HEK293 (cell line): Measurements from ENCODE around the gene IMMT.

Source experiments
- CTCF ChIA-PET: fragments of 350-600 bp; formaldehyde crosslinking; extraction: SDS; loops from one replicate; lab custom pipeline; 2021; ENCODE audit warnings: antibody characterized with exemption; lab: Yijun Ruan, JAX
- POLR2A ChIA-PET: fragments of 300-600 bp; formaldehyde crosslinking; extraction: SDS; loops from one replicate; lab custom pipeline; 2020; ENCODE audit warnings: antibody characterized with exemption, inconsistent platforms; lab: Yijun Ruan, JAX
- H3K27ac ChIP-seq: fragments of 200-500 bp; sonication (Bioruptor generic); 2 replicates; pipeline ENCODE4 v1.5.1; 2014; ENCODE audit warnings: low read depth, low read length, control low read depth, inconsistent platforms; ENCODE audit errors: extremely low read depth
- H3K36me3 ChIP-seq, 2 experiments: fragments of 200-500 bp in 1 of 2; sonication (Bioruptor generic) in 1 of 2; 1 replicate in 1 of 2; 2 replicates in 1 of 2; pipeline ENCODE4 v1.5.1; 2014 to 2017; ENCODE audit warnings: inconsistent platforms in 2 of 2, low read length in 2 of 2; ENCODE audit not compliant: control insufficient read depth in 2 of 2, insufficient read depth in 1 of 2
- H3K4me1 ChIP-seq: fragments of 200-500 bp; sonication (Bioruptor generic); 2 replicates; pipeline ENCODE4 v1.5.1; 2014; ENCODE audit warnings: mild to moderate bottlenecking, low read length, inconsistent platforms; ENCODE audit not compliant: control insufficient read depth, insufficient read depth
- H3K4me3 ChIP-seq: 2 replicates; pipeline ENCODE4 v1.5.1; 2011; ENCODE audit warnings: low read depth, mild to moderate bottlenecking, control low read depth, low read length, moderate library complexity
- H3K9me3 ChIP-seq: fragments of 200-500 bp; sonication (Bioruptor generic); 2 replicates; pipeline ENCODE4 v1.5.1; 2014; ENCODE audit warnings: low read depth, low read length, inconsistent platforms; ENCODE audit not compliant: control insufficient read depth, insufficient read depth
- GLIS1 ChIP-seq: fragments of 450-650 bp; formaldehyde crosslinking; IDR thresholded peaks from 2 replicates; pipeline ENCODE4 v1.5.1; 2016; ENCODE audit warnings: missing biosample characterization, missing genetic modification characterization
- HOXC10 ChIP-seq: sonication (generic); formaldehyde crosslinking; IDR thresholded peaks from 2 replicates; pipeline ENCODE4 v1.8.1; 2023; ENCODE audit warnings: mild to moderate bottlenecking, missing genetic modification reagents
- KLF10 ChIP-seq: fragments of 450-650 bp; IDR thresholded peaks from 2 replicates; pipeline ENCODE4 v1.5.1; 2018; ENCODE audit warnings: missing biosample characterization, mild to moderate bottlenecking, missing genetic modification characterization
- KLF16 ChIP-seq: fragments of 450-650 bp; formaldehyde crosslinking; IDR thresholded peaks from 2 replicates; pipeline ENCODE4 v1.5.1; 2017; ENCODE audit warnings: missing biosample characterization, missing genetic modification characterization
- KLF8 ChIP-seq: fragments of 450-650 bp; formaldehyde crosslinking; IDR thresholded peaks from 2 replicates; pipeline ENCODE4 v1.5.1; 2016; ENCODE audit warnings: missing biosample characterization, missing genetic modification characterization
- MZF1 ChIP-seq: fragments of 450-650 bp; formaldehyde crosslinking; IDR thresholded peaks from 2 replicates; pipeline ENCODE4 v1.5.1; 2017; ENCODE audit warnings: missing biosample characterization, missing genetic modification characterization, borderline replicate concordance
- PRDM1 ChIP-seq: fragments of 450-650 bp; formaldehyde crosslinking; IDR thresholded peaks from 2 replicates; pipeline ENCODE4; 2016; ENCODE audit warnings: missing biosample characterization, missing genetic modification characterization
- SALL2 ChIP-seq: fragments of 450-650 bp; formaldehyde crosslinking; IDR thresholded peaks from 2 replicates; pipeline ENCODE4 v1.5.0; 2017; ENCODE audit warnings: missing biosample characterization, mild to moderate bottlenecking, missing genetic modification characterization, borderline replicate concordance
- SP2 ChIP-seq: fragments of 450-650 bp; formaldehyde crosslinking; IDR thresholded peaks from 2 replicates; pipeline ENCODE4 v1.5.1; 2016; ENCODE audit warnings: missing biosample characterization, missing genetic modification characterization
- SP3 ChIP-seq: fragments of 450-650 bp; formaldehyde crosslinking; IDR thresholded peaks from 2 replicates; pipeline ENCODE4 v1.5.1; 2016; ENCODE audit warnings: missing biosample characterization, missing genetic modification characterization
- ZBTB17 ChIP-seq: fragments of 450-650 bp; formaldehyde crosslinking; IDR thresholded peaks from 2 replicates; pipeline ENCODE4 v1.5.1; 2016; ENCODE audit warnings: missing biosample characterization, missing genetic modification characterization
- ZBTB20 ChIP-seq: fragments of 450-650 bp; formaldehyde crosslinking; IDR thresholded peaks from 2 replicates; pipeline ENCODE4 v1.5.1; 2016; ENCODE audit warnings: missing biosample characterization, missing genetic modification characterization
- ZBTB21 ChIP-seq: fragments of 450-650 bp; formaldehyde crosslinking; IDR thresholded peaks from 2 replicates; pipeline ENCODE4 v1.5.1; 2017; ENCODE audit warnings: missing biosample characterization, missing genetic modification characterization
- ZBTB26 ChIP-seq: fragments of 450-650 bp; formaldehyde crosslinking; optimal IDR thresholded peaks from 2 replicates; pipeline ENCODE3; 2016; ENCODE audit warnings: missing biosample characterization, mild to moderate bottlenecking, missing genetic modification characterization
- ZBTB48 ChIP-seq: fragments of 450-650 bp; formaldehyde crosslinking; IDR thresholded peaks from 2 replicates; pipeline ENCODE4 v1.5.1; 2016; ENCODE audit warnings: missing biosample characterization, missing genetic modification characterization
- ZBTB8A ChIP-seq: fragments of 450-650 bp; formaldehyde crosslinking; IDR thresholded peaks from 2 replicates; pipeline ENCODE4 v1.5.1; 2016; ENCODE audit warnings: missing biosample characterization, missing genetic modification characterization
- ZFP41 ChIP-seq: fragments of 450-650 bp; formaldehyde crosslinking; IDR thresholded peaks from 2 replicates; pipeline ENCODE4 v1.5.1; 2016; ENCODE audit warnings: missing biosample characterization, missing genetic modification characterization, borderline replicate concordance
- ZFP69B ChIP-seq: fragments of 450-650 bp; formaldehyde crosslinking; IDR thresholded peaks from 2 replicates; pipeline ENCODE4 v1.5.1; 2016; ENCODE audit warnings: missing biosample characterization, missing genetic modification characterization
- ZNF10 ChIP-seq: fragments of 450-650 bp; formaldehyde crosslinking; IDR thresholded peaks from 2 replicates; pipeline ENCODE4 v1.5.1; 2017; ENCODE audit warnings: missing biosample characterization, missing genetic modification characterization
- ZNF132 ChIP-seq: fragments of 450-650 bp; formaldehyde crosslinking; IDR thresholded peaks from 2 replicates; pipeline ENCODE4 v1.5.1; 2017; ENCODE audit warnings: missing biosample characterization, missing genetic modification characterization, borderline replicate concordance
- ZNF155 ChIP-seq: fragments of 450-650 bp; formaldehyde crosslinking; IDR thresholded peaks from 2 replicates; pipeline ENCODE4 v1.5.1; 2016; ENCODE audit warnings: missing biosample characterization, missing genetic modification characterization
- ZNF37A ChIP-seq: fragments of 450-650 bp; IDR thresholded peaks from 2 replicates; pipeline ENCODE4 v1.5.1; 2018; ENCODE audit warnings: missing biosample characterization, missing genetic modification characterization
- ZNF514 ChIP-seq: fragments of 450-650 bp; formaldehyde crosslinking; IDR thresholded peaks from 2 replicates; pipeline ENCODE4 v1.5.1; 2016; ENCODE audit warnings: missing biosample characterization, missing genetic modification characterization
- ZNF544 ChIP-seq: fragments of 450-650 bp; formaldehyde crosslinking; IDR thresholded peaks from 2 replicates; pipeline ENCODE4 v1.5.0; 2017; ENCODE audit warnings: missing biosample characterization, missing genetic modification characterization
- ZNF558 ChIP-seq: fragments of 450-650 bp; formaldehyde crosslinking; IDR thresholded peaks from 2 replicates; pipeline ENCODE4 v1.5.1; 2016; ENCODE audit warnings: missing biosample characterization, missing genetic modification characterization
- ZNF610 ChIP-seq: fragments of 450-650 bp; formaldehyde crosslinking; IDR thresholded peaks from 2 replicates; pipeline ENCODE4 v1.5.1; 2016; ENCODE audit warnings: missing biosample characterization, missing genetic modification characterization, borderline replicate concordance
- ZNF621 ChIP-seq: fragments of 450-650 bp; formaldehyde crosslinking; IDR thresholded peaks from 2 replicates; pipeline ENCODE4 v1.5.1; 2017; ENCODE audit warnings: missing biosample characterization, missing genetic modification characterization
- ZNF660 ChIP-seq: fragments of 450-650 bp; IDR thresholded peaks from 2 replicates; pipeline ENCODE4 v1.5.1; 2018; ENCODE audit warnings: missing biosample characterization, mild to moderate bottlenecking, missing genetic modification characterization
- ZNF830 ChIP-seq: fragments of 450-650 bp; IDR thresholded peaks from 2 replicates; pipeline ENCODE4 v1.5.0; 2018; ENCODE audit warnings: missing biosample characterization, missing genetic modification characterization, low read depth, mild to moderate bottlenecking, moderate library complexity
- ZNF837 ChIP-seq: fragments of 450-650 bp; formaldehyde crosslinking; IDR thresholded peaks from 2 replicates; pipeline ENCODE4 v1.5.1; 2016; ENCODE audit warnings: missing biosample characterization, missing genetic modification characterization
- ZSCAN5A ChIP-seq: fragments of 450-650 bp; formaldehyde crosslinking; IDR thresholded peaks from 2 replicates; pipeline ENCODE4 v1.5.1; 2016; ENCODE audit warnings: missing biosample characterization, missing genetic modification characterization
- TF ChIP-seq, protein P1 (sequence below): fragments of 450-650 bp; formaldehyde crosslinking; IDR thresholded peaks from 2 replicates; pipeline ENCODE4 v1.5.1; 2016; ENCODE audit warnings: missing biosample characterization, missing genetic modification characterization
- TF ChIP-seq, protein P2 (sequence below): fragments of 450-650 bp; formaldehyde crosslinking; IDR thresholded peaks from 2 replicates; pipeline ENCODE4 v1.5.0; 2017; ENCODE audit warnings: missing biosample characterization, missing genetic modification characterization, borderline replicate concordance

IMMT gene

GRCh38 chr2:86194751-86195054 lies 559 bp downstream of the IMMT start (continued):
- TF ChIP-seq, protein P1, sequence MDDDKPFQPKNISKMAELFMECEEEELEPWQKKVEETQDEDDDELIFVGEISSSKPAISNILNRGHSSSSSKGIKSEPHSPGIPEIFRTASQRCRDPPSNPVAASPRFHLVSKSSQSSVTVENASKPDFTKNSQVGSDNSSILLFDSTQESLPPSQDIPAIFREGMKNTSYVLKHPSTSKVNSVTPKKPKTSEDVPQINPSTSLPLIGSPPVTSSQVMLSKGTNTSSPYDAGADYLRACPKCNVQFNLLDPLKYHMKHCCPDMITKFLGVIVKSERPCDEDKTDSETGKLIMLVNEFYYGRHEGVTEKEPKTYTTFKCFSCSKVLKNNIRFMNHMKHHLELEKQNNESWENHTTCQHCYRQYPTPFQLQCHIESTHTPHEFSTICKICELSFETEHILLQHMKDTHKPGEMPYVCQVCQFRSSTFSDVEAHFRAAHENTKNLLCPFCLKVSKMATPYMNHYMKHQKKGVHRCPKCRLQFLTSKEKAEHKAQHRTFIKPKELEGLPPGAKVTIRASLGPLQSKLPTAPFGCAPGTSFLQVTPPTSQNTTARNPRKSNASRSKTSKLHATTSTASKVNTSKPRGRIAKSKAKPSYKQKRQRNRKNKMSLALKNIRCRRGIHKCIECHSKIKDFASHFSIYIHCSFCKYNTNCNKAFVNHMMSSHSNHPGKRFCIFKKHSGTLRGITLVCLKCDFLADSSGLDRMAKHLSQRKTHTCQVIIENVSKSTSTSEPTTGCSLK (tag by site-specific recombination): no peak
- TF ChIP-seq ZNF830 (tag by site-specific recombination): no peak
- no peak for TF ChIP-seq ZBTB26 (tag by site-specific recombination)
- no peak for TF ChIP-seq KLF16 (tag by site-specific recombination)
- no peak for TF ChIP-seq ZNF10
- no peak for TF ChIP-seq ZSCAN5A
- no peak for TF ChIP-seq ZFP41 (tag by site-specific recombination)
- TF ChIP-seq ZNF132: no peak
- peak; percentile 70 for TF ChIP-seq ZBTB17 (tag by site-specific recombination)
- no peak for TF ChIP-seq ZNF514
- TF ChIP-seq SALL2 (tag by site-specific recombination): no peak
- no peak for TF ChIP-seq ZBTB21 (tag by site-specific recombination)
- TF ChIP-seq KLF8 (tag by site-specific recombination): 0 out of 2 replicates have a peak, but pooled peaks have one; percentile 7
- no peak for TF ChIP-seq ZNF837 (tag by site-specific recombination)
- no peak for TF ChIP-seq GLIS1 (tag by site-specific recombination)
- no peak for TF ChIP-seq PRDM1 (tag by site-specific recombination)
- TF ChIP-seq ZBTB8A (tag by site-specific recombination): no peak
- no peak for TF ChIP-seq ZNF37A (tag by site-specific recombination)
- TF ChIP-seq ZNF544: no peak
- TF ChIP-seq MZF1 (tag by site-specific recombination): no peak
- TF ChIP-seq ZBTB48: 0 out of 2 replicates have a peak, but pooled peaks have one; percentile 36
- peak; percentile 47 for TF ChIP-seq SP2 (tag by site-specific recombination)
- TF ChIP-seq SP3: peak; percentile 75
- TF ChIP-seq ZNF621 (tag by site-specific recombination): no peak

DNA sequence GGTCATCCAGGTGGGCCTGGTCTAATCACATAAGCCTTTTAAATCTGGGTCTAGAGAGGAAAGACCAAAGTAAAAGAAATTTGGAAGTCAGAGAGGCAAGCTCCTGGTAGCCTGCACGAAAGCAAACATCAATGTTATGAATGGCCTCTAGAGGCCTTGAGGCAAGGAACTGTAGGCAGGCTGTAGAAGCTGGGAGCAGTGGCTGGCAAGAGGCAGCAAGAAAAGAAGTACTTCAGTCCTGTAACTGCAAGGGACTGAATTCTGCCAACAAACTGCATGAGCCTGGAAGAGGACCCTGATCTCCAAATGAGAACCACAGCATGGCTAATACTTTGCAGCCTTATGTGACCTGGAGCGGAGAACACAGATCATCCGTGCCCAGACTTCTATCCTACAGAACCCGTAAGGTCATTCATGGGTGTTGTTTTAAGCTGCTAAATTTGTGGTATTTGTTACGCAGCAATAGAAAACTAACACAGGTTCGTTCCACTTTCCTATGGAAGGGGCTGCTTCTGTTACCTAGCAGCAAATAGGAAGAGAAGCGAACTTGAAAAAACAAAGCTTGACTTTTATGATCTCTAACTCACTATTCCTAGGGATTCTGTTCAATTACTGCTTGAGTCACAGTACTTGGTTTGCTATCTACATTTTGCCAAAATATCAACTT lies 1.2 kb downstream of the IMMT start:
- POLR2A ChIA-PET: interaction anchor here (1.0 to 2.8 kb wide), 5 partner anchors 8 to 247 kb away, joined by 3 to 18 read pairs (median 5); partner anchors contain the start of gene KDM3A
- peak overlapping the region; percentile 99 for H3K4me3 ChIP-seq
- peaks cover 3 to 15% of the 10 kb centered on the region in 2 experiments for H3K36me3 ChIP-seq
- CTCF ChIA-PET: interaction anchor here (0.7 to 1.2 kb wide), 2 partner anchors 265 to 576 kb away, joined by 3 to 4 read pairs; no protein-coding TSS in a partner anchor
- H3K27ac ChIP-seq: no peak overlapping the region
- no peaks in the 10 kb centered on the region for H3K9me3 ChIP-seq
- peaks cover 8% of the 10 kb centered on the region; the same call in 1 of the 2 replicates for H3K4me1 ChIP-seq
- no peak for TF ChIP-seq ZBTB20
- TF ChIP-seq ZNF610 (tag by site-specific recombination): no peak
- TF ChIP-seq ZFP69B (tag by site-specific recombination): no peak
- TF ChIP-seq KLF16 (tag by site-specific recombination): no peak
- no peak for TF ChIP-seq KLF10 (tag by site-specific recombination)
- TF ChIP-seq ZNF155 (tag by site-specific recombination): no peak
- TF ChIP-seq ZNF660 (tag by site-specific recombination): no peak
- TF ChIP-seq, protein P2, sequence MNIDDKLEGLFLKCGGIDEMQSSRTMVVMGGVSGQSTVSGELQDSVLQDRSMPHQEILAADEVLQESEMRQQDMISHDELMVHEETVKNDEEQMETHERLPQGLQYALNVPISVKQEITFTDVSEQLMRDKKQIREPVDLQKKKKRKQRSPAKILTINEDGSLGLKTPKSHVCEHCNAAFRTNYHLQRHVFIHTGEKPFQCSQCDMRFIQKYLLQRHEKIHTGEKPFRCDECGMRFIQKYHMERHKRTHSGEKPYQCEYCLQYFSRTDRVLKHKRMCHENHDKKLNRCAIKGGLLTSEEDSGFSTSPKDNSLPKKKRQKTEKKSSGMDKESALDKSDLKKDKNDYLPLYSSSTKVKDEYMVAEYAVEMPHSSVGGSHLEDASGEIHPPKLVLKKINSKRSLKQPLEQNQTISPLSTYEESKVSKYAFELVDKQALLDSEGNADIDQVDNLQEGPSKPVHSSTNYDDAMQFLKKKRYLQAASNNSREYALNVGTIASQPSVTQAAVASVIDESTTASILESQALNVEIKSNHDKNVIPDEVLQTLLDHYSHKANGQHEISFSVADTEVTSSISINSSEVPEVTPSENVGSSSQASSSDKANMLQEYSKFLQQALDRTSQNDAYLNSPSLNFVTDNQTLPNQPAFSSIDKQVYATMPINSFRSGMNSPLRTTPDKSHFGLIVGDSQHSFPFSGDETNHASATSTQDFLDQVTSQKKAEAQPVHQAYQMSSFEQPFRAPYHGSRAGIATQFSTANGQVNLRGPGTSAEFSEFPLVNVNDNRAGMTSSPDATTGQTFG (tag by site-specific recombination): no peak
- no peak for TF ChIP-seq HOXC10 (CRISPR knock-in tag)
- TF ChIP-seq ZNF558: no peak
